ENCODE measurements around the gene INTS3.

INTS3 gene

GRCh38 chr1:153774780-153775457 lies 47.1 kb downstream of the INTS3 start, which contains the start of gene SLC27A3:
TSS of gene SLC27A3 (plus strand) at chr1:153775407. CDS start at chr1:153775498, 91 bp downstream.
- TF ChIP-seq CTCF (IDR thresholded peaks at IDR 0.05; ENCODE audit: low read depth, low read length), result no peak
- peak within 1 kb of the TSS; percentile 61 to 70 for H3K4me3 ChIP-seq (replicated peaks in 1 of 2; ENCODE audit: low read depth in 2 of 2, low read length in 2 of 2)
- peak; percentile 35 to 86 for DNase-seq (ENCODE audit: low read depth in 2 of 2)

DNA sequence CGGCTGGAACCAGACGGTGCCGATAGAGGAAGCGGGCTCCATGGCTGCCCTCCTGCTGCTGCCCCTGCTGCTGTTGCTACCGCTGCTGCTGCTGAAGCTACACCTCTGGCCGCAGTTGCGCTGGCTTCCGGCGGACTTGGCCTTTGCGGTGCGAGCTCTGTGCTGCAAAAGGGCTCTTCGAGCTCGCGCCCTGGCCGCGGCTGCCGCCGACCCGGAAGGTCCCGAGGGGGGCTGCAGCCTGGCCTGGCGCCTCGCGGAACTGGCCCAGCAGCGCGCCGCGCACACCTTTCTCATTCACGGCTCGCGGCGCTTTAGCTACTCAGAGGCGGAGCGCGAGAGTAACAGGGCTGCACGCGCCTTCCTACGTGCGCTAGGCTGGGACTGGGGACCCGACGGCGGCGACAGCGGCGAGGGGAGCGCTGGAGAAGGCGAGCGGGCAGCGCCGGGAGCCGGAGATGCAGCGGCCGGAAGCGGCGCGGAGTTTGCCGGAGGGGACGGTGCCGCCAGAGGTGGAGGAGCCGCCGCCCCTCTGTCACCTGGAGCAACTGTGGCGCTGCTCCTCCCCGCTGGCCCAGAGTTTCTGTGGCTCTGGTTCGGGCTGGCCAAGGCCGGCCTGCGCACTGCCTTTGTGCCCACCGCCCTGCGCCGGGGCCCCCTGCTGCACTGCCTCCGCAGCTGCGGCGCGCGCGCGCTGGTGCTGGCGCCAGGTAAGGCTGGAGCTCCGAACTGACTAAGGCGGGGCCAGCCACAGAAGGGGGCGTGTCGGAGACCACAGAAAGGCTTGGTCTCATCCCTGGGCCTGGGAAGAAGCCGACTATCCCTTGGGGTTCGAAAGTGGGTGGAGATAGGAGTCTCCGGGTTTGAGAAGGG lies 47.8 kb downstream of the INTS3 start:
- peak; percentile 53 to 60 for DNase-seq (ENCODE audit: low read depth in 2 of 2)
- H3K4me3 ChIP-seq (replicated peaks in 1 of 2; ENCODE audit: low read depth in 2 of 2, low read length in 2 of 2), result peak overlapping the region; percentile 61 to 70
- TF ChIP-seq CTCF (IDR thresholded peaks at IDR 0.05; ENCODE audit: low read depth, low read length), result no peak

GRCh38 chr1:153776352-153776751 lies 48.5 kb downstream of the INTS3 start:
- TF ChIP-seq CTCF (IDR thresholded peaks at IDR 0.05; ENCODE audit: low read depth, low read length), result no peak
- DNase-seq (ENCODE audit: low read depth in 2 of 2), result no peak
- H3K4me3 ChIP-seq (replicated peaks in 1 of 2; ENCODE audit: low read depth in 2 of 2, low read length in 2 of 2), result peak overlapping the region; percentile 61 to 70

DNA sequence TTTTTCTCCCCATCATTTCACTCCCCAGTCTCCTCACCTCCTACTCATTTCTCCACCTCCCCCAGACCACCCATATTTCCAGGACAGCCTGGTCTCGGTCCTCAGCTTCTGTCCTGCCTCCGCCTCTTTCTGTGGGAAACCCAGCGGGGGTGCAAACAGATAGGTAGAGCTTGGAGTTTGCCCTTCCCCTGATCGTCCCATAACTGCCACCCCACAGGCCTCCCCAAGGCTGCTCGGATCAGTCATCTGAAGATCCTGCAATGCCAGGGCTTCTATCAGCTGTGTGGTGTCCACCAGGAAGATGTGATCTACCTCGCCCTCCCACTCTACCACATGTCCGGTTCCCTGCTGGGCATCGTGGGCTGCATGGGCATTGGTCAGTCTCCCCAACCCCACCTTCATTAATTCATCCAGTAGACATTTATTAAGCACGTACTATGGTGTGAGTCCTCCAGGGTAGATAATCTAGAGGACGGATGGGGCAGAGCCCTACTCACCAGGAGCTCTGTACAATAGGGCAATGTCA lies 49.1 kb downstream of the INTS3 start:
- no peak for TF ChIP-seq CTCF (IDR thresholded peaks at IDR 0.05; ENCODE audit: low read depth, low read length)
- H3K4me3 ChIP-seq (replicated peaks in 1 of 2; ENCODE audit: low read depth in 2 of 2, low read length in 2 of 2), result peak overlapping the region in 1 of 2 donors; percentile 70
- DNase-seq (ENCODE audit: low read depth in 2 of 2), result no peak

- peak; percentile 23 to 59 for DNase-seq (ENCODE audit: low read depth in 2 of 2)
- H3K4me3 ChIP-seq (replicated peaks in 1 of 2; ENCODE audit: low read depth in 2 of 2, low read length in 2 of 2), result peak overlapping the region in 1 of 2 donors; percentile 1
- no peak for TF ChIP-seq CTCF (IDR thresholded peaks at IDR 0.05; ENCODE audit: low read depth, low read length)
Observed at GRCh38 chr1:153777648-153778047, 49.8 kb downstream of the INTS3 start.

- no peak for DNase-seq (ENCODE audit: low read depth in 2 of 2)
- no peak for TF ChIP-seq CTCF (IDR thresholded peaks at IDR 0.05; ENCODE audit: low read depth, low read length)
- H3K4me3 ChIP-seq (replicated peaks in 1 of 2; ENCODE audit: low read depth in 2 of 2, low read length in 2 of 2), result peak overlapping the region in 1 of 2 donors; percentile 1
Observed at GRCh38 chr1:153778051-153778823, 50.4 kb downstream of the INTS3 start.

All from cardiac fibroblast (primary cell).